GM10266 (cell line): ENCODE data around the gene CERS5.
"Not testable (repeated sequence)": the region's sequence is repeated elsewhere in the genome, so short reads cannot be mapped to it uniquely, and the experiment has no call there.

ENCODE experiments used
- DNase-seq: peaks from one replicate; pipeline ENCODE4 v3.0.0; 2012; ENCODE audit errors: extremely low spot score
- TF ChIP-seq, protein P1 (sequence below): IDR thresholded peaks from 2 replicates; pipeline ENCODE4 v1.5.1; 2012; ENCODE audit warnings: mild to moderate bottlenecking, low read depth; ENCODE audit not compliant: control insufficient read depth, insufficient read depth; ENCODE audit errors: missing control alignments

Gene CERS5

DNA sequence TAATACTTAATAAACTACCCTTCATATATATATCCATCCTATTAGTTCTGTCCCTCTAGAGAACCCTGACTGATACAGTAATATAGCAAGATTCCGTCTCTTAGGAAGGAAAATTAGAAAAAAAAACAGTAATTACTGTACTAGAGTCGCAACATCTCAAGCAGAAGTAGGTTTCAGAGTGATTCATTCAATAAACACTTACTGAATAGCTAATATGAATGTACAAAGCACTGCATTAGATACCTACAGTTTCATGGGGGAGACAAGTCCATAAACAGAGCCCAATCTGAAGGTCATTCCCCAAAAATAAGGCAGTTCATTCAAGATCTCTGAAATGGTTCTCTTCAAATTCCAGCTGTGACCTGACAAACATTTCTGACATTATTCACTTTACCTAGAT is 9.9 kb downstream of the CERS5 start:
- no peak for DNase-seq
- TF ChIP-seq, protein P1, sequence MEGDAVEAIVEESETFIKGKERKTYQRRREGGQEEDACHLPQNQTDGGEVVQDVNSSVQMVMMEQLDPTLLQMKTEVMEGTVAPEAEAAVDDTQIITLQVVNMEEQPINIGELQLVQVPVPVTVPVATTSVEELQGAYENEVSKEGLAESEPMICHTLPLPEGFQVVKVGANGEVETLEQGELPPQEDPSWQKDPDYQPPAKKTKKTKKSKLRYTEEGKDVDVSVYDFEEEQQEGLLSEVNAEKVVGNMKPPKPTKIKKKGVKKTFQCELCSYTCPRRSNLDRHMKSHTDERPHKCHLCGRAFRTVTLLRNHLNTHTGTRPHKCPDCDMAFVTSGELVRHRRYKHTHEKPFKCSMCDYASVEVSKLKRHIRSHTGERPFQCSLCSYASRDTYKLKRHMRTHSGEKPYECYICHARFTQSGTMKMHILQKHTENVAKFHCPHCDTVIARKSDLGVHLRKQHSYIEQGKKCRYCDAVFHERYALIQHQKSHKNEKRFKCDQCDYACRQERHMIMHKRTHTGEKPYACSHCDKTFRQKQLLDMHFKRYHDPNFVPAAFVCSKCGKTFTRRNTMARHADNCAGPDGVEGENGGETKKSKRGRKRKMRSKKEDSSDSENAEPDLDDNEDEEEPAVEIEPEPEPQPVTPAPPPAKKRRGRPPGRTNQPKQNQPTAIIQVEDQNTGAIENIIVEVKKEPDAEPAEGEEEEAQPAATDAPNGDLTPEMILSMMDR = no peak

DNA sequence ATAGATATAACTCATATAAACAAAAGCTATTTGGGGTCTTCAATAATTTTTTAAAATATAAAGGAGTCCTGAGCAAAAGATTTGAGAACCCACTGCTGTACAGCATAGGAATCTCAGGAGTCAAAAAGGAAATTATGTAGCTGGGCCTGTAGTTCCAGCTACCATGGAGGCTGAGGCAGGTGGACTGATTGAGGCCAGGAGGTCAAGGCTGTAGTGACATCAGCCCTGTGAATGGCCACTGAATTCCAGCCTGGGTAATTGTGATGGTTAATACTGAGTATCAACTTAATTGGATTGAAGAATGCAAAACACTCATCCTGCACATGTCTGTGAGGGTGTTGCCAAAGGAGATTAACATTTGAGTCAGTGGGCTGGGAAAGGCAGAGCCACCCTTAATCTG is 10.5 kb downstream of the CERS5 start:
- no peak for DNase-seq
- TF ChIP-seq, protein P1 = no peak

DNA sequence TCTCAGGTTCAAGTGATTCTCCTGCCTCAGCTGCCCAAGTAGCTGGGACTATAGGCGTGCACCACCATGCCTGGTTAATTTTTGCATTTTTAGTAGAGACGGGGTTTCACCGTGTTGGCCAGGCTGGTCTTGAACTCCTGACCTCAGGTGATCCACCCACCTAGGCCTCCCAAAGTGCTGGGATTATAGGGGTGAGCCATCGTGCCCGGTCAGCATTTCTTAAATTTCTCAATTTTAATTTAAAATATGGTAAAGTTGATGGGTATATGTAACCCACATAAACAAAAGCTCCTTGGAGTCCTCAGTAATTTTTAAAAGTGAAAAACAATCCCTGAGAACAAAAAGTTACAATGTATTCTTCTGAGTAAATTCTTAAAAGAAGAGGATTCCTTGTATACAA is 12.2 kb downstream of the CERS5 start:
- DNase-seq = not testable (repeated sequence)

DNA sequence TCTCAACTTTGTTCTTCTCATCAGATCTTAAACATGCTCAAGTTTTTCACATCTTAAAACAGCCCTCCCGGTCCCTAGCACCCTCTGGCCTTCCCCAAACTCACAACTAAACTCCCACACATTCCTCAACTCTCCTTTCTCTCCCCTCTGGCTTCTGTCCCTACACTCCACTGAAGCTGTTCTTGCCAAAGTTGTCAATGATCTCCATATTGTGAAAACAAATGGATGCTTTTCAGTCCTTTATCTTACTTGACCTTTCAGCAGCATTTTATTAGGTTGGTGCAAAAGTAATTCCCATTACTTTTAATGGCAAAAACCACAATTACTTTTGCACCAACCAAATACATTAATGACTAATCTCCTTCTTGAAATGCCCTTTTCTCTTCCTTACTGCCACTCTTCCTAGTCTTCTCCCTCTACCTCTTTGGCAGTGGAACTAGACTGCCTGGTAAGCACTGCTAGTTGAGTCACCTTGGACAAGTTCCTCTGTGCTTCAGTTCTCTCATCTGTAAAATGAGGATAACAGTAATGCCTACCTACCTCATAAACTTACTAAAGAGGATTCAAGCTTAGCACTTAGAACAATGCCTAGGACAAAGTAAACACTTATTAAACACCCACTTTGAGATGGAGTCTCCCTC is 16.0 kb downstream of the CERS5 start:
- DNase-seq = no peak
- TF ChIP-seq, protein P1 = no peak

DNA sequence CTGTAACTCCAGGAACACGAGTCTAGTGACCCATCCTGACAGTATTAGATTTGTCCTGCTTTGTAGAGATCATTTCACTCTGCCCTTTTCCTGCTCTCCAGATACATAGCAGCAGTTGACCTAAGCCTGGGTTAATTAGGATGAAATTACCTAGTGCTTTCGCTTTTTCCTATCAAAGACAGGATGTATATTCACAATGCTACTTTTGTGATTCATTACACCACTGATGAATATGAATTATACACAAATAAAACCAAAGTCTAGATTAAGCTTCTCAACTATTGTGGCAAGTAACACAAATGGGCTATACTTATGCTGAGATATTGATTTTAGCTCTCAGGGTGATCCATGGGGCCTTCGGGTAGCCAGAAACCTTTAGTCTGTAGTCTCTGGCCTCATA is 17.9 kb downstream of the CERS5 start:
- DNase-seq = no peak
- TF ChIP-seq, protein P1 = no peak

DNA sequence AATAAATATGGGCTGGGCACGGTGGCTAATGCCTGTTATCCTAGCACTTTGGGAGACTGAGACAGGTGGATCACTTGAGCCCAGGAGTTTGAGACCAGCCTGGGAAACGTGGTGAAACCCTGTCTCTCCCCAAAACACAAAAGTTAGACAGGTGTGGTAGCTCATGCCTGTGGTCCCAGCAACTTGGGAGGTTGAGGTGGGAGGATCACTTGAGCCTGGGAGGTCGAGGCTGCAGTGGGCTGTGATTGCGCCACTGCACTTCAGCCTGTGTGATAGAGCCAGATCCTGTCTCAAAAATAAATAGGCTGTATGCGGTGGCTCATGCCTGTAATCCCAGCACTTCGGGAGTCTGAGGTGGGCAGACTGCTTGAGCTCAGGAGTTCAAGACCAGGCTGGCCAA is 19.2 kb downstream of the CERS5 start:
- DNase-seq = not testable (repeated sequence)

DNA sequence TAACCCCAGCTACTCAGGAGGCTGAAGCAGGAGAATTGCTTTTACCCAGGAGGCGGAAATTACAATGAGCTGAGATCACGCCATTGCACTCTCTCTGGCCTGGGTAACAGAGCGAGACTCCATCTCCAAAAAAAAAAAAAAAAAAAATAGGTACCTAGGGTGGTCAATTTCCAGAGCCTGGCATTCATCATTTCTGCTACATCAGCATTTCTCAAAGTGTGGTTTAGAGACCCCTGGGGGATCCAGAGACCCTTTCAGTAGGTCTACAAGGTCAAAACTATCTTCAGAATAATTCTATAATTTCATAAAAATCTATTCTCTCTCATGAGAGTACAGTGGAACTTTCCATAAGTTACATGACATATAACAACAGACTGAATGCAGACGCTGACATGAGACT is 19.9 kb downstream of the CERS5 start:
- TF ChIP-seq, protein P1 = no peak
- no peak for DNase-seq

DNA sequence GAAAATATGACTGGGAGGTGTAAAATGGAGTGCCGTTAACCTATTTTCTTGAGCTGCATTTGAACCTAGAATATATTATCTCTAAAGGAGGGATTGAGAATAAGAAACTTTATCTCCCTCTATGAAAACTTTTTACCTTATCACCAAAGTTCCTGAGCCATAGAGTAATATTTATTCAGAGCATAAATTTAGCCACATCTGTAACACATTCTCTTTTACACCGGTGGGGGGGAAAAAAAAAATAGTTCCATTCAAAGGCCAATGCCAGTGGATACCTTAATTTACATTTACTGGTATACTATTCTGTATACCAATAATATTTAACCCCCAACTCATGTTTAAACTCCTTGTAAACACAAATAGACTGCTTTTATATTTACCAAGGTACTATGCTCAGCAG is 21.7 kb downstream of the CERS5 start:
- TF ChIP-seq, protein P1 = no peak
- DNase-seq = no peak
